Measurements from ENCODE around the gene TUFT1.

GRCh38 chr1:151511636-151512215 is 28.4 kb upstream of the TUFT1 start:
- no peak for TF ChIP-seq CTCF (IDR thresholded peaks at IDR 0.05)
- no peak for TF ChIP-seq EZH2 (IDR thresholded peaks at IDR 0.05; ENCODE audit: borderline replicate concordance, insufficient read depth, low read depth, low read length, poor library complexity, severe bottlenecking)

All from B cell (primary cell).